Uterine smooth muscle cell (primary cell): Measurements from ENCODE around the gene UBXN7. TPM values are rescaled to one million over a fixed set of nuclear protein-coding genes. Genes with fewer than 3 reads are reported as not detected.

Experiments
- total RNA-seq: library from RNA; depleted of rRNA; stranded (reverse); fragments of >200 nt; gene quantifications from 2 replicates; pipeline ENCODE4 v1.2.3, GENCODE V29; 2014

The UBXN7 gene, protein sequence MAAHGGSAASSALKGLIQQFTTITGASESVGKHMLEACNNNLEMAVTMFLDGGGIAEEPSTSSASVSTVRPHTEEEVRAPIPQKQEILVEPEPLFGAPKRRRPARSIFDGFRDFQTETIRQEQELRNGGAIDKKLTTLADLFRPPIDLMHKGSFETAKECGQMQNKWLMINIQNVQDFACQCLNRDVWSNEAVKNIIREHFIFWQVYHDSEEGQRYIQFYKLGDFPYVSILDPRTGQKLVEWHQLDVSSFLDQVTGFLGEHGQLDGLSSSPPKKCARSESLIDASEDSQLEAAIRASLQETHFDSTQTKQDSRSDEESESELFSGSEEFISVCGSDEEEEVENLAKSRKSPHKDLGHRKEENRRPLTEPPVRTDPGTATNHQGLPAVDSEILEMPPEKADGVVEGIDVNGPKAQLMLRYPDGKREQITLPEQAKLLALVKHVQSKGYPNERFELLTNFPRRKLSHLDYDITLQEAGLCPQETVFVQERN
- 20.4 and 25.2 TPM in 2 replicates for total RNA-seq

DNA sequence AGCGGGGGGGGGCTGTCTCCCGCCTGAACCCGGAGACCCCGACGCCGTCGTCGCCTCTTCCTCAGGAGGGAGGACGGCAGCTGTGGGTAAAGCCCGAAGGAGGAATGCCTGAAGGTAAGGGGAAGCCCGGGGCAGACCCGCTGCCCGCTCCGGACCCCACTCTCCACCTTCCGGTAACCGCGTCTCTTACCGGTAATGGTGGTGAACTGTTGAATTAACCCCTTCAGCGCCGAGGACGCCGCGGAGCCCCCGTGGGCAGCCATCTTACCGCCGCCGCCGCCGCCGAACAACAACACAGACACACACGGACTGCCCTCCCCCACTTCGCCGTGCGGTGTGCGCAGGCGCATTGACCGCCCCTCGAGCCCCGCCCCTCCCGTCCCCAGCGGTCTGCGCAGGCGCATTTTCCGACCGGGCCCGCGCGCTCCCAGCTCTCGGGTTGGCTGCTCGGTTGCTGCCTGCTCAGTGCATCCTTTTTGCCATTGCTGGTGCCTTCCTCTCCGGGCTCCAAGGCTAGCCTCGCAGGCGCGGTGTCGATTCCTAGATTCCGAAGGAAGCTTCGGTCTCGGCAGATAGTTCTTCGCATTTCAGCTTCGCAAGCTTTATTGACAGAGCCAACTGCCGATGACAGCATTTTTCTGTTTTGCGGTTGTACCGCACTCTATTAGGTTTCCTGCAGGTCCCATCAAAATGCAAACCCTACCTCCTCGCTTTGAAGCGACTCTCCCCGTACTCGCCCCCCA, at the start of gene UBXN7:
Gene UBXN7 (minus strand): TSS at position 291 of the 743 bp plus-strand sequence. CDS start 28 bp downstream, at position 263.

GRCh38 chr3:196317687-196318467, 114.3 kb downstream of the UBXN7 start, which contains the start of gene DYNLT2B:
Gene DYNLT2B (minus strand): TSS chr3:196318240. CDS start chr3:196318152, 88 bp downstream.

Other genes with a start within 250 kb of the UBXN7 start
- gene ZDHHC19, start 221.0 kb downstream of the UBXN7 start, total RNA-seq = not detected in 2 replicates
- 0.25 TPM in 1 of 2 replicates, not detected in the other for gene SLC51A, start 215.9 kb downstream of the UBXN7 start, total RNA-seq
- 85.4 and 97.8 TPM in 2 replicates for gene PCYT1A, start 144.7 kb downstream of the UBXN7 start, total RNA-seq
- 7.9 and 8.9 TPM in 2 replicates for gene DYNLT2B, start 114.2 kb downstream of the UBXN7 start, total RNA-seq
- not detected in 2 replicates for gene TM4SF19, start 94.0 kb downstream of the UBXN7 start, total RNA-seq
- gene RNF168, start 71.3 kb upstream of the UBXN7 start, total RNA-seq = 19.0 and 24.1 TPM in 2 replicates
- gene SMCO1, start 82.9 kb upstream of the UBXN7 start, total RNA-seq = not detected in 2 replicates
- 7.7 and 9.5 TPM in 2 replicates for gene WDR53, start 136.1 kb upstream of the UBXN7 start, total RNA-seq
- gene FBXO45, start 136.2 kb upstream of the UBXN7 start, total RNA-seq = 11.0 and 17.8 TPM in 2 replicates
- 2.2 and 3.0 TPM in 2 replicates for gene NRROS, start 207.3 kb upstream of the UBXN7 start, total RNA-seq